ENCODE results near the gene SCYGR4.
"Not testable (repeated sequence)": the region's sequence is repeated elsewhere in the genome, so short reads cannot be mapped to it uniquely, and the experiment has no call there.

SCYGR4 gene

GRCh38 chr2:227579791-227580190 is 37.5 kb upstream of the SCYGR4 start:
- TF ChIP-seq CTCF (IDR thresholded peaks at IDR 0.05), result no peak

- TF ChIP-seq CTCF (IDR thresholded peaks at IDR 0.05), result no peak
These were observed 34.9 kb upstream of the SCYGR4 start for GRCh38 chr2:227582369-227582768.

- TF ChIP-seq CTCF (IDR thresholded peaks at IDR 0.05), result no peak
These were observed 24.5 kb upstream of the SCYGR4 start for GRCh38 chr2:227592694-227593387.

- no peak for TF ChIP-seq CTCF (IDR thresholded peaks at IDR 0.05)
These were observed 21.5 kb upstream of the SCYGR4 start for GRCh38 chr2:227595797-227596196.

GRCh38 chr2:227597036-227597435 is 20.3 kb upstream of the SCYGR4 start:
- no peak for TF ChIP-seq CTCF (IDR thresholded peaks at IDR 0.05)

GRCh38 chr2:227597998-227598397 is 19.3 kb upstream of the SCYGR4 start:
- no peak for TF ChIP-seq CTCF (IDR thresholded peaks at IDR 0.05)

- not testable (repeated sequence) for TF ChIP-seq CTCF (IDR thresholded peaks at IDR 0.05)
These were observed 18.3 kb upstream of the SCYGR4 start, which contains the start of gene SCYGR2 for GRCh38 chr2:227598835-227599503. TSS of gene SCYGR2 (plus strand) at chr2:227598893. CDS start at chr2:227598893, 0 bp downstream.

All from LNCAP (cell line).